Breast epithelium (tissue), 3 donors: Measurements from ENCODE around the gene ZNF564.

Experiments
- CTCF ChIP-seq, 3 donors: fragments of 450-650 bp; IDR thresholded peaks; one replicate each; pipeline ENCODE4 v1.5.1; 2016 to 2017; ENCODE audit warnings: antibody characterized with exemption in 3 of 3, mild to moderate bottlenecking in 3 of 3, moderate library complexity in 3 of 3
- POLR2A ChIP-seq: fragments of 450-650 bp; IDR thresholded peaks from one replicate; pipeline ENCODE4 v1.6.1; 2016; ENCODE audit warnings: antibody characterized with exemption, mild to moderate bottlenecking, moderate library complexity
- POLR2AphosphoS5 ChIP-seq, 3 donors: sonication (generic); formaldehyde crosslinking; IDR thresholded peaks; one replicate each; pipeline ENCODE4 v1.6.1; 2017; ENCODE audit warnings: antibody characterized with exemption in 3 of 3

GRCh38 chr19:12555456-12555930 lies 4.2 kb upstream of the ZNF564 start:
- no peak for TF ChIP-seq CTCF (IDR thresholded peaks at IDR 0.05)
- TF ChIP-seq POLR2A, result no peak
- no peak for TF ChIP-seq POLR2AphosphoS5 (IDR thresholded peaks at IDR 0.05)
